ENCODE data around the gene HSD17B10. TPM values are rescaled to one million over a fixed set of nuclear protein-coding genes. Genes with fewer than 3 reads are reported as not detected.

HSD17B10 gene
- total and polyA plus RNA-seq, 5 donors from 2014 or later, result 54.5 to 155 (median 139) TPM

- peak overlapping the region; percentile 15 to 75 (median 36) for H3K4me3 Mint-ChIP-seq
- peaks cover 18% of the 10 kb centered on the region for H3K4me1 ChIP-seq (ENCODE audit: control insufficient read depth, insufficient read depth, low read length, poor library complexity, severe bottlenecking)
- H3K27me3 ChIP-seq (ENCODE audit: control insufficient read depth, insufficient read depth, low read length), result no peaks in the 10 kb centered on the region
- H3K27me3 Mint-ChIP-seq, result no peaks in the 10 kb centered on the region
- H3K27ac ChIP-seq (ENCODE audit: insufficient read depth, low read length, poor library complexity, severe bottlenecking), result no peak overlapping the region
- peaks cover 3% of the 10 kb centered on the region for H3K36me3 Mint-ChIP-seq
- H3K9me3 ChIP-seq (ENCODE audit: control insufficient read depth in 2 of 2, low read length in 2 of 2), result no peaks in the 10 kb centered on the region
- H3K27ac Mint-ChIP-seq, result peak overlapping the region in 2 of 3 donors; percentile 20 to 77
- peaks cover 5 to 38% (median 19%) of the 10 kb centered on the region in 4 donors for H3K4me1 Mint-ChIP-seq
- no peaks in the 10 kb centered on the region for H3K9me3 Mint-ChIP-seq
- peak; percentile 64 to 73 for ATAC-seq (ENCODE audit: low read depth in 2 of 2)
- peak; percentile 45 to 85 (median 73) for DNase-seq
- peaks cover 5% of the 10 kb centered on the region for H3K36me3 ChIP-seq (ENCODE audit: control insufficient read depth, insufficient read depth, low read length)
- peak overlapping the region; percentile 13 for H3K4me3 ChIP-seq (ENCODE audit: low read depth, low read length)
Measured at GRCh38 chrX:53435997-53436396, 1.8 kb upstream of the HSD17B10 start.

GRCh38 chrX:53430231-53430630, 3.9 kb downstream of the HSD17B10 start:
- ATAC-seq (ENCODE audit: low read depth in 2 of 2) (no peak), DNase-seq (no peak)
- H3K9me3 ChIP-seq (ENCODE audit: control insufficient read depth in 2 of 2, low read length in 2 of 2), result no peaks in the 10 kb centered on the region
- no peak overlapping the region for H3K4me3 ChIP-seq (ENCODE audit: low read depth, low read length)
- H3K36me3 ChIP-seq (ENCODE audit: control insufficient read depth, insufficient read depth, low read length), result peaks cover 15% of the 10 kb centered on the region
- Mint-ChIP-seq H3K36me3 (peaks cover 9% of the 10 kb centered on the region), H3K4me1 (peaks cover 5 to 22% (median 10%) of the 10 kb centered on the region in 4 donors), H3K27me3 (no peaks in the 10 kb centered on the region), H3K4me3 (peak overlapping the region in 1 of 4 donors; percentile 36), H3K9me3 (no peaks in the 10 kb centered on the region), H3K27ac (peak overlapping the region in 1 of 3 donors; percentile 63)
- H3K27ac ChIP-seq (ENCODE audit: insufficient read depth, low read length, poor library complexity, severe bottlenecking), result no peak overlapping the region
- H3K4me1 ChIP-seq (ENCODE audit: control insufficient read depth, insufficient read depth, low read length, poor library complexity, severe bottlenecking), result peaks cover 9% of the 10 kb centered on the region
- no peaks in the 10 kb centered on the region for H3K27me3 ChIP-seq (ENCODE audit: control insufficient read depth, insufficient read depth, low read length)

- Mint-ChIP-seq H3K4me3 (no peak overlapping the region), H3K4me1 (peaks cover 4 to 18% (median 9%) of the 10 kb centered on the region in 4 donors), H3K36me3 (peaks cover 9% of the 10 kb centered on the region), H3K27me3 (no peaks in the 10 kb centered on the region), H3K27ac (peak overlapping the region in 1 of 3 donors; percentile 13), H3K9me3 (no peaks in the 10 kb centered on the region)
- Histone ChIP-seq H3K4me3 (ENCODE audit: low read depth, low read length) (no peak overlapping the region), H3K4me1 (ENCODE audit: control insufficient read depth, insufficient read depth, low read length, poor library complexity, severe bottlenecking) (peaks cover 9% of the 10 kb centered on the region), H3K9me3 (ENCODE audit: control insufficient read depth in 2 of 2, low read length in 2 of 2) (no peaks in the 10 kb centered on the region), H3K27ac (ENCODE audit: insufficient read depth, low read length, poor library complexity, severe bottlenecking) (no peak overlapping the region), H3K27me3 (ENCODE audit: control insufficient read depth, insufficient read depth, low read length) (no peaks in the 10 kb centered on the region), H3K36me3 (ENCODE audit: control insufficient read depth, insufficient read depth, low read length) (peaks cover 15% of the 10 kb centered on the region)
- ATAC-seq (ENCODE audit: low read depth in 2 of 2), result no peak
- no peak for DNase-seq
Measured at GRCh38 chrX:53429755-53430154, 4.4 kb downstream of the HSD17B10 start.

- H3K4me3 Mint-ChIP-seq, result peak within 1 kb of the TSS; percentile 88 to 99 (median 98)
- Histone ChIP-seq H3K4me1 (ENCODE audit: control insufficient read depth, insufficient read depth, low read length, poor library complexity, severe bottlenecking) (peaks cover 22% of the 10 kb centered on the region), H3K36me3 (ENCODE audit: control insufficient read depth, insufficient read depth, low read length) (no peaks in the 10 kb centered on the region), H3K27me3 (ENCODE audit: control insufficient read depth, insufficient read depth, low read length) (no peaks in the 10 kb centered on the region), H3K27ac (ENCODE audit: insufficient read depth, low read length, poor library complexity, severe bottlenecking) (peak within 1 kb of the TSS; percentile 95), H3K4me3 (ENCODE audit: low read depth, low read length) (peak within 1 kb of the TSS; percentile 83), H3K9me3 (ENCODE audit: control insufficient read depth in 2 of 2, low read length in 2 of 2) (no peaks in the 10 kb centered on the region)
- ATAC-seq (ENCODE audit: low read depth in 2 of 2) (no peak), DNase-seq (no peak)
- H3K27me3 Mint-ChIP-seq, result no peaks in the 10 kb centered on the region
- peak within 1 kb of the TSS; percentile 97 to 99 (median 98) for H3K27ac Mint-ChIP-seq
- H3K36me3 Mint-ChIP-seq, result peaks cover 4% of the 10 kb centered on the region
- no peaks in the 10 kb centered on the region for H3K9me3 Mint-ChIP-seq
- peaks cover 4 to 44% (median 19%) of the 10 kb centered on the region in 4 donors for H3K4me1 Mint-ChIP-seq
Measured at GRCh38 chrX:53422861-53423306, 11.3 kb downstream of the HSD17B10 start, which contains the start of gene RIBC1. TSS of gene RIBC1 (plus strand) at chrX:53422873. CDS start at chrX:53426277, 3,404 bp downstream.

- Mint-ChIP-seq H3K4me3 (peak within 1 kb of the TSS; percentile 88 to 99 (median 98)), H3K36me3 (peaks cover 8% of the 10 kb centered on the region), H3K4me1 (peaks cover 10 to 50% (median 20%) of the 10 kb centered on the region in 4 donors), H3K9me3 (no peaks in the 10 kb centered on the region), H3K27me3 (no peaks in the 10 kb centered on the region), H3K27ac (peak within 1 kb of the TSS; percentile 97 to 99 (median 98))
- H3K4me3 ChIP-seq (ENCODE audit: low read depth, low read length), result peak within 1 kb of the TSS; percentile 83
- peaks cover 24% of the 10 kb centered on the region for H3K4me1 ChIP-seq (ENCODE audit: control insufficient read depth, insufficient read depth, low read length, poor library complexity, severe bottlenecking)
- ATAC-seq (ENCODE audit: low read depth in 2 of 2) (peak; percentile 90), DNase-seq (peak; percentile 93 to 99 (median 99))
- H3K9me3 ChIP-seq (ENCODE audit: control insufficient read depth in 2 of 2, low read length in 2 of 2), result no peaks in the 10 kb centered on the region
- H3K27me3 ChIP-seq (ENCODE audit: control insufficient read depth, insufficient read depth, low read length), result no peaks in the 10 kb centered on the region
- H3K36me3 ChIP-seq (ENCODE audit: control insufficient read depth, insufficient read depth, low read length), result no peaks in the 10 kb centered on the region
- H3K27ac ChIP-seq (ENCODE audit: insufficient read depth, low read length, poor library complexity, severe bottlenecking), result peak within 1 kb of the TSS; percentile 95
Measured at GRCh38 chrX:53422086-53422860, 11.9 kb downstream of the HSD17B10 start, which contains the start of gene SMC1A. TSS of gene SMC1A (minus strand) at chrX:53422654. CDS start at chrX:53422600, 54 bp downstream.

GRCh38 chrX:53421772-53422085, 12.4 kb downstream of the HSD17B10 start:
- Mint-ChIP-seq H3K36me3 (peaks cover 8% of the 10 kb centered on the region), H3K4me3 (peak overlapping the region; percentile 88 to 99 (median 98)), H3K27ac (peak overlapping the region; percentile 97 to 99 (median 98)), H3K4me1 (peaks cover 10 to 54% (median 20%) of the 10 kb centered on the region in 4 donors), H3K27me3 (no peaks in the 10 kb centered on the region), H3K9me3 (no peaks in the 10 kb centered on the region)
- DNase-seq (no peak), ATAC-seq (ENCODE audit: low read depth in 2 of 2) (peak; percentile 10 to 18)
- Histone ChIP-seq H3K27me3 (ENCODE audit: control insufficient read depth, insufficient read depth, low read length) (no peaks in the 10 kb centered on the region), H3K27ac (ENCODE audit: insufficient read depth, low read length, poor library complexity, severe bottlenecking) (peak overlapping the region; percentile 95), H3K36me3 (ENCODE audit: control insufficient read depth, insufficient read depth, low read length) (no peaks in the 10 kb centered on the region), H3K4me3 (ENCODE audit: low read depth, low read length) (peak overlapping the region; percentile 83), H3K4me1 (ENCODE audit: control insufficient read depth, insufficient read depth, low read length, poor library complexity, severe bottlenecking) (peaks cover 24% of the 10 kb centered on the region), H3K9me3 (ENCODE audit: control insufficient read depth in 2 of 2, low read length in 2 of 2) (no peaks in the 10 kb centered on the region)

GRCh38 chrX:53421125-53421524, 13.0 kb downstream of the HSD17B10 start:
- Mint-ChIP-seq H3K4me3 (peak overlapping the region; percentile 88 to 99 (median 98)), H3K27ac (peak overlapping the region in 2 of 3 donors; percentile 97 to 99), H3K4me1 (peaks cover 10 to 54% (median 20%) of the 10 kb centered on the region in 4 donors), H3K27me3 (no peaks in the 10 kb centered on the region), H3K36me3 (peaks cover 8% of the 10 kb centered on the region), H3K9me3 (no peaks in the 10 kb centered on the region)
- Histone ChIP-seq H3K36me3 (ENCODE audit: control insufficient read depth, insufficient read depth, low read length) (no peaks in the 10 kb centered on the region), H3K4me1 (ENCODE audit: control insufficient read depth, insufficient read depth, low read length, poor library complexity, severe bottlenecking) (peaks cover 24% of the 10 kb centered on the region), H3K9me3 (ENCODE audit: control insufficient read depth in 2 of 2, low read length in 2 of 2) (no peaks in the 10 kb centered on the region), H3K27ac (ENCODE audit: insufficient read depth, low read length, poor library complexity, severe bottlenecking) (peak overlapping the region; percentile 95), H3K4me3 (ENCODE audit: low read depth, low read length) (peak overlapping the region; percentile 83), H3K27me3 (ENCODE audit: control insufficient read depth, insufficient read depth, low read length) (no peaks in the 10 kb centered on the region)
- DNase-seq (no peak), ATAC-seq (ENCODE audit: low read depth in 2 of 2) (no peak)
